ENCODE data around the gene SINHCAF. TPM values are rescaled to one million over a fixed set of nuclear protein-coding genes. Genes with fewer than 3 reads are reported as not detected.

SINHCAF gene
- total and polyA plus RNA-seq, 4 donors = 2.3 to 10.3 (median 4.9) TPM

DNA sequence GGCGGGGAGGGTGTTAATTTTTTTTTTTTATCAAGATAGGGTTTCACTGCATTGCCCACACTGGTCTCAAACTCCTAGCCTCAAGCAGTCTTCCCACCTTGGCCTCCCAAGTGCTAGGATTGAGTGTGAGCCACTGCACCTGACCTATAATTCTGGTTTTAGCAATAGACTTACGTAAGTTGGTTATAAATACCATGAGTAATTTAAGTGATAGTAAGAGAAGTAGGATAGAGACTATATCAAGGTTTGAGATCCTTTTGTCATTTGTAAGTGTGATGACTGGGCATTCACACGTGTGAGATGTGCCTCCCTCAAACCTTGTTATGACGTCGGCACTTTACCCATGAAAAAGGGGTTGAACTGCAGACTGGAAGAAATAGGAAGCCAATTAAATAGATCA lies 22.5 kb downstream of the SINHCAF start:
- no peak for DNase-seq (ENCODE audit: low spot score)
- no peak overlapping the region for H3K4me3 ChIP-seq (ENCODE audit: low read depth in 1 of 3, low read length in 3 of 3)
- peaks cover 0 to 4% (median 2%) of the 10 kb centered on the region in 4 donors for H3K36me3 ChIP-seq (ENCODE audit: control insufficient read depth in 4 of 4, insufficient read depth in 3 of 4, low read depth in 1 of 4, low read length in 3 of 4)
- no peak overlapping the region for H3K9ac ChIP-seq (ENCODE audit: low read depth in 1 of 2, low read length in 2 of 2)
- WGBS = 97% methylated on average over 5 of the region's 5 CpGs
- TF ChIP-seq, protein P1, sequence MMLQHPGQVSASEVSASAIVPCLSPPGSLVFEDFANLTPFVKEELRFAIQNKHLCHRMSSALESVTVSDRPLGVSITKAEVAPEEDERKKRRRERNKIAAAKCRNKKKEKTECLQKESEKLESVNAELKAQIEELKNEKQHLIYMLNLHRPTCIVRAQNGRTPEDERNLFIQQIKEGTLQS (IDR thresholded peaks at IDR 0.05) = no peak
- TF ChIP-seq FOXA2 (IDR thresholded peaks at IDR 0.05) (no peak), JUND (IDR thresholded peaks at IDR 0.05) (no peak), RAD21 (IDR thresholded peaks at IDR 0.05) (no peak), GABPA (IDR thresholded peaks at IDR 0.05 in 1 of 2, conservative IDR thresholded peaks at IDR 0.05 in 1 of 2) (no peak), FOXA1 (IDR thresholded peaks at IDR 0.05) (no peak), YY1 (IDR thresholded peaks at IDR 0.05) (no peak)
- TF ChIP-seq, protein P2, sequence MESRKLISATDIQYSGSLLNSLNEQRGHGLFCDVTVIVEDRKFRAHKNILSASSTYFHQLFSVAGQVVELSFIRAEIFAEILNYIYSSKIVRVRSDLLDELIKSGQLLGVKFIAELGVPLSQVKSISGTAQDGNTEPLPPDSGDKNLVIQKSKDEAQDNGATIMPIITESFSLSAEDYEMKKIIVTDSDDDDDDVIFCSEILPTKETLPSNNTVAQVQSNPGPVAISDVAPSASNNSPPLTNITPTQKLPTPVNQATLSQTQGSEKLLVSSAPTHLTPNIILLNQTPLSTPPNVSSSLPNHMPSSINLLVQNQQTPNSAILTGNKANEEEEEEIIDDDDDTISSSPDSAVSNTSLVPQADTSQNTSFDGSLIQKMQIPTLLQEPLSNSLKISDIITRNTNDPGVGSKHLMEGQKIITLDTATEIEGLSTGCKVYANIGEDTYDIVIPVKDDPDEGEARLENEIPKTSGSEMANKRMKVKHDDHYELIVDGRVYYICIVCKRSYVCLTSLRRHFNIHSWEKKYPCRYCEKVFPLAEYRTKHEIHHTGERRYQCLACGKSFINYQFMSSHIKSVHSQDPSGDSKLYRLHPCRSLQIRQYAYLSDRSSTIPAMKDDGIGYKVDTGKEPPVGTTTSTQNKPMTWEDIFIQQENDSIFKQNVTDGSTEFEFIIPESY (IDR thresholded peaks at IDR 0.05) = no peak
- TF ChIP-seq, protein P3, sequence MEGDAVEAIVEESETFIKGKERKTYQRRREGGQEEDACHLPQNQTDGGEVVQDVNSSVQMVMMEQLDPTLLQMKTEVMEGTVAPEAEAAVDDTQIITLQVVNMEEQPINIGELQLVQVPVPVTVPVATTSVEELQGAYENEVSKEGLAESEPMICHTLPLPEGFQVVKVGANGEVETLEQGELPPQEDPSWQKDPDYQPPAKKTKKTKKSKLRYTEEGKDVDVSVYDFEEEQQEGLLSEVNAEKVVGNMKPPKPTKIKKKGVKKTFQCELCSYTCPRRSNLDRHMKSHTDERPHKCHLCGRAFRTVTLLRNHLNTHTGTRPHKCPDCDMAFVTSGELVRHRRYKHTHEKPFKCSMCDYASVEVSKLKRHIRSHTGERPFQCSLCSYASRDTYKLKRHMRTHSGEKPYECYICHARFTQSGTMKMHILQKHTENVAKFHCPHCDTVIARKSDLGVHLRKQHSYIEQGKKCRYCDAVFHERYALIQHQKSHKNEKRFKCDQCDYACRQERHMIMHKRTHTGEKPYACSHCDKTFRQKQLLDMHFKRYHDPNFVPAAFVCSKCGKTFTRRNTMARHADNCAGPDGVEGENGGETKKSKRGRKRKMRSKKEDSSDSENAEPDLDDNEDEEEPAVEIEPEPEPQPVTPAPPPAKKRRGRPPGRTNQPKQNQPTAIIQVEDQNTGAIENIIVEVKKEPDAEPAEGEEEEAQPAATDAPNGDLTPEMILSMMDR (IDR thresholded peaks at IDR 0.05; ENCODE audit: low read depth, low read length, missing input control) = no peak
- H3K27ac ChIP-seq (ENCODE audit: low read depth in 1 of 2, low read length in 2 of 2) = no peak overlapping the region
- no peaks in the 10 kb centered on the region for H3K9me3 ChIP-seq (ENCODE audit: control insufficient read depth in 4 of 4, low read length in 3 of 4)
- H3K27me3 ChIP-seq (ENCODE audit: control insufficient read depth in 4 of 4, insufficient read depth in 4 of 4, low read length in 3 of 4) = no peaks in the 10 kb centered on the region
- no peaks in the 10 kb centered on the region for H3K4me1 ChIP-seq (ENCODE audit: control insufficient read depth in 4 of 4, insufficient read depth in 4 of 4, low read length in 3 of 4)

DNA sequence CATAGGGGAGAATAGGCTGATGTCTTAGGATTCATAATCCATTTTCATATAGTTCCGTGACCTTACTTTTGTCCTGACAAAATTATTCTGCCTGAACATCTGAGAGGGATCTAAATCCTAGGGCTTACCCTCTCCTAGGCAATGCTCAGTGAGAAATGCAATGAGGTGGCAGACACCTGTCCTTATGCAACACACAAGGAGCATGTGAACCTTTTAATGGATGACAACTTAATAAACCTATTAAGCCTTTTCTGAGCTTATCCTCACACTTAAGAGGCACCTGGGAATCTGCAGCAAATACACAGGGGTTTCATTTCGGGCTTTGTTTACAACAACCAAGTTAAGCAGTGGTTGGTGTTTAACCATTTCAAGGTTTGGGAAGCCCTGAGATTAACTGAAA lies 24.6 kb downstream of the SINHCAF start:
- no peaks in the 10 kb centered on the region for H3K9me3 ChIP-seq (ENCODE audit: control insufficient read depth in 4 of 4, low read length in 3 of 4)
- no peak overlapping the region for H3K9ac ChIP-seq (ENCODE audit: low read depth in 1 of 2, low read length in 2 of 2)
- DNase-seq (ENCODE audit: low spot score) = no peak
- no peaks in the 10 kb centered on the region for H3K4me1 ChIP-seq (ENCODE audit: control insufficient read depth in 4 of 4, insufficient read depth in 4 of 4, low read length in 3 of 4)
- TF ChIP-seq EGR1 (IDR thresholded peaks at IDR 0.05; ENCODE audit: low read depth in 2 of 2) (no peak), GABPA (IDR thresholded peaks at IDR 0.05 in 1 of 2, conservative IDR thresholded peaks at IDR 0.05 in 1 of 2) (no peak), NR2F2 (IDR thresholded peaks at IDR 0.05) (no peak), FOXA2 (IDR thresholded peaks at IDR 0.05) (no peak), RXRA (IDR thresholded peaks at IDR 0.05) (no peak), HNF4A (conservative IDR thresholded peaks at IDR 0.05) (no peak), RAD21 (IDR thresholded peaks at IDR 0.05) (no peak), SP1 (IDR thresholded peaks at IDR 0.05) (no peak), TAF1 (conservative IDR thresholded peaks at IDR 0.05) (no peak)
- TF ChIP-seq, protein P4, sequence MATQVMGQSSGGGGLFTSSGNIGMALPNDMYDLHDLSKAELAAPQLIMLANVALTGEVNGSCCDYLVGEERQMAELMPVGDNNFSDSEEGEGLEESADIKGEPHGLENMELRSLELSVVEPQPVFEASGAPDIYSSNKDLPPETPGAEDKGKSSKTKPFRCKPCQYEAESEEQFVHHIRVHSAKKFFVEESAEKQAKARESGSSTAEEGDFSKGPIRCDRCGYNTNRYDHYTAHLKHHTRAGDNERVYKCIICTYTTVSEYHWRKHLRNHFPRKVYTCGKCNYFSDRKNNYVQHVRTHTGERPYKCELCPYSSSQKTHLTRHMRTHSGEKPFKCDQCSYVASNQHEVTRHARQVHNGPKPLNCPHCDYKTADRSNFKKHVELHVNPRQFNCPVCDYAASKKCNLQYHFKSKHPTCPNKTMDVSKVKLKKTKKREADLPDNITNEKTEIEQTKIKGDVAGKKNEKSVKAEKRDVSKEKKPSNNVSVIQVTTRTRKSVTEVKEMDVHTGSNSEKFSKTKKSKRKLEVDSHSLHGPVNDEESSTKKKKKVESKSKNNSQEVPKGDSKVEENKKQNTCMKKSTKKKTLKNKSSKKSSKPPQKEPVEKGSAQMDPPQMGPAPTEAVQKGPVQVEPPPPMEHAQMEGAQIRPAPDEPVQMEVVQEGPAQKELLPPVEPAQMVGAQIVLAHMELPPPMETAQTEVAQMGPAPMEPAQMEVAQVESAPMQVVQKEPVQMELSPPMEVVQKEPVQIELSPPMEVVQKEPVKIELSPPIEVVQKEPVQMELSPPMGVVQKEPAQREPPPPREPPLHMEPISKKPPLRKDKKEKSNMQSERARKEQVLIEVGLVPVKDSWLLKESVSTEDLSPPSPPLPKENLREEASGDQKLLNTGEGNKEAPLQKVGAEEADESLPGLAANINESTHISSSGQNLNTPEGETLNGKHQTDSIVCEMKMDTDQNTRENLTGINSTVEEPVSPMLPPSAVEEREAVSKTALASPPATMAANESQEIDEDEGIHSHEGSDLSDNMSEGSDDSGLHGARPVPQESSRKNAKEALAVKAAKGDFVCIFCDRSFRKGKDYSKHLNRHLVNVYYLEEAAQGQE (IDR thresholded peaks at IDR 0.05) = no peak
- TF ChIP-seq, protein P2 (IDR thresholded peaks at IDR 0.05) = no peak
- TF ChIP-seq, protein P3 (IDR thresholded peaks at IDR 0.05; ENCODE audit: low read depth, low read length, missing input control) = no peak
- H3K4me3 ChIP-seq (ENCODE audit: low read depth in 1 of 3, low read length in 3 of 3) = no peak overlapping the region
- H3K27ac ChIP-seq (ENCODE audit: low read depth in 1 of 2, low read length in 2 of 2) = no peak overlapping the region
- H3K36me3 ChIP-seq (ENCODE audit: control insufficient read depth in 4 of 4, insufficient read depth in 3 of 4, low read depth in 1 of 4, low read length in 3 of 4) = peaks cover 0 to 4% (median 2%) of the 10 kb centered on the region in 4 donors
- H3K27me3 ChIP-seq (ENCODE audit: control insufficient read depth in 4 of 4, insufficient read depth in 4 of 4, low read length in 3 of 4) = no peaks in the 10 kb centered on the region
- WGBS = 96% methylated on average over 2 of the region's 2 CpGs

All from liver (tissue), 9 donors.